HG03565 (cell line): Measurements from ENCODE around the gene CARD14.
"Not testable (repeated sequence)": the region's sequence is repeated elsewhere in the genome, so short reads cannot be mapped to it uniquely, and the experiment has no call there.

Experiments used
- ATAC-seq: cut with Tn5 transposase; IDR thresholded peaks from one replicate; pipeline ENCODE4 v1.9.1; 2021; ENCODE audit warnings: mild to moderate bottlenecking, moderate library complexity; ENCODE audit not compliant: unreplicated experiment

CARD14 gene

GRCh38 chr17:80147035-80147822, 22.6 kb upstream of the CARD14 start, which contains the start of gene EIF4A3:
TSS of gene EIF4A3 (minus strand) at chr17:80147128. CDS start at chr17:80146961, 167 bp downstream.
- peak; percentile 86 for ATAC-seq

GRCh38 chr17:80151333-80151732, 18.5 kb upstream of the CARD14 start:
- ATAC-seq: no peak

DNA sequence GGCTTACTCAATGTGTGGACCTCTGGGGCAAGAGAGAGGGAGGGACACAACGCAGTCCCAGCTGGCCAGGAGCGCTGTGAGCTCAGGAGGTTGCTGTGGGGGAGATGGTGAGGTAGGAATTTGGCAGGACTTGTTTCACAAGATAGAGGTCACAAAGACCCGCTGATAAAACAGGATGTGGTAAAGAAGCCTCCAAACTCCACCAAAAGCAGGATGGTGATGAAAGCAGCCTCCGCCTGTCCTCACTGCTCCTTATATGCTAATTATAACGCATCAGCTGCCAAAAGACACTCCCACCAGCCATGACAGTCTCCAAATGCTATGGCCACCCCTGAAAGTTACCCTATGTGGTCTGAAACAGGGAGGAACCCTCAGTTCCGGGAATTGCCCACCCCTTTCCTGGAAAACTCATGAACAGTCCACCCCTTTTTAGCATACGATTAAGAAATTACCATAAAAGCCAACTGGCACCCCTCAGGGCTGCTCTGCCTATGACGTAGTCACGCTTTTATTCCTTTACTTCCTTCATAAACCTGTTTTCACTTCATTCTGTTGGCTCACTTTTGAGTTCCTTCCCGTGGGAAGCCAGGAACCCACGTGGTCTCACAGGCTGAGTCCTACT, 17.6 kb upstream of the CARD14 start:
- ATAC-seq: no peak

DNA sequence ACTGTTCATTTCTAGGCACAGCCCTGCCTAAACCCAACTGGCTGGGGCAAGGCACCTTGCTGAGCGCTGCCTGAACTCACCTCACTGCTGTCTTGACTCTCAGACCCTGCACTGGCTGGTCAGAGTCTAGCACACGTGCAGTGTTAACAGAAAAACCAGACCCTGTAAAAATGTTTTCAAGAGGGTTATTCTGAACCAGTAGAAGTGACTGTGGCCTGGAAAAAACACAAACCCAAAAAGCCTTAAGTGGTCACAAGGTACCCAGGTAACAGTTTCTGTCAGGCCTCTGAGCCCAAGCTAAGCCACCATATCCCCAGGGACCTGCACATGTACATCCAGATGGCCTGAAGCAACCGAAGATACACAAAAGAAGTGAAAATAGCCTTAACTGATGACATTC, 16.8 kb upstream of the CARD14 start:
- no peak for ATAC-seq

GRCh38 chr17:80154166-80154565, 15.7 kb upstream of the CARD14 start:
- ATAC-seq: no peak

- not testable (repeated sequence) for ATAC-seq
Observed at GRCh38 chr17:80155600-80155999, 14.2 kb upstream of the CARD14 start.

- no peak for ATAC-seq
Observed at GRCh38 chr17:80158846-80159245, 11.0 kb upstream of the CARD14 start.

- ATAC-seq: no peak
Observed at GRCh38 chr17:80160536-80160935, 9.3 kb upstream of the CARD14 start.

DNA sequence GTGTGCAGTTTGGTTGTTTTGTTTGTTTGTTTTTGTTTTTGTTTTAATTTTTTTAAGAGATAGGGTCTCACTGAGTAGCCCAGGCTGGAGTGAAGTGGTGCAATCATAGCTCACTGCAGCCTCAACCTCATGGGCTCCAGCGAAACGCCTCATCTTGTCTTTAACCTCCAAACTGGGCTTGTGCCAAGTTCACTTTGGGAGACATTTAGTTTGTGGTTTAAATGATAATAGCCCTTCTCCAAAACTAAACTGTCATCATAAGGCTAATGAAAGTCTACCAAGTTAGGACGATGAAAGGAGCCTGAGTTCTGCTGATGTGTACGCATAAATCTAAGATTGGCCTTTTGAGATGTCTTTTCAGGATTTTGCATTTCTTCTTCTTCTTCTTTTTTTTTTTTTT, 6.5 kb upstream of the CARD14 start:
- ATAC-seq: no peak

DNA sequence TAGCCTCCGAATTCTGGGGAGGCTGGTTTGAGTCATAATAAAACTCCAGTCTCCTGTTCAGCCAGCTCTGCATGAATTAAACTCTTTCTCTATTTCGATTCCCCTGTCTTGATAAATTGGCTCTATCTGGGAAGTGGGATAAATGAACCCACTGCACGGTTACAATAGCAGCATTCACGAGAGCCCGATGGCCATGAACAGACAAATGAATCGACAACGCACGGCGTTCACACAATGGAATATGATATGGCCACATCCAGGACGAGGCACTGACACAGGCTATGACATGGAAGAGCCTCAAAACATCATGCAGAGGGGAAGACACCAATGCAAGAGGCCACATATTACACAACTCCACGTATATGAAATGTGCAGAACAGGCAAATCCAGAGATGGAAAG, 5.6 kb upstream of the CARD14 start:
- no peak for ATAC-seq

DNA sequence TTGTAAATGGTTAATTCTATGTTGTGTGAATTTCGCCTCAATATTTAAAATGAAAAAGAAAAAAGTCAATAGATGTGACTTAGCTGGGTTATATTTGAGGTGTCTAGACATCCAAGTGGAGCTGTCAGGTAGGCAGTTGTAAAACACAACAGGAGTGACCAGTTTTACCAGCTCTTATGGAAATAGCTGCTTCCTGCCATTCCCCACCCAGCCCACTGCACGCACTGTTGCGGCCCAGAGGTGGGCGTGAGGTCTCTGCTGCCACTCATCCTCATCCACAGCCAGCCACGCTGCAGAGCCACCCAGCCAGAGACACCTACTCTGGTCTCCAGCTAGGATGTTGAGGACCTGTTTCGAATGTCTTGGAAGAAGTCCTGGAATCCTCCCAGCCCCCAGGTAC, 3.4 kb upstream of the CARD14 start:
- no peak for ATAC-seq

DNA sequence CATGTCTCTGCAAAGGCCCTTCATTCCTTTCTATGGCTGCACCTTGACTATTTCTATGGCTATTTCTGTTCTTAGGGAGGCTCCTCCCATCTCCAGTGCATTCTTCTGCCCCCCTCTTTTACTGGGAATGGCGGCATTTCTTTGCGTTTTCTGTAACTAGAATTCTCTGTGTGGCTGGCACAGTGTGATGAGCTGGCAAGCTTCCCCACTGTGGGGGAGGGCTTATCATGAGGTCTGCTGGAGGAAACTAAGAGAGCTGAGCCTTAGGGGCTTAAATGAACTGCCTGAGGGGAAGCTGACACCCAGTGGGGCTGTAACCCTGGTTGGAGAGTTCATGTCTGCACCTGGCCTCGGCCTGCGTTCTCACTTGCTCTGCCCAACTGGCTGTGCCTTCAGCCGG, 1.5 kb upstream of the CARD14 start:
- ATAC-seq: no peak

DNA sequence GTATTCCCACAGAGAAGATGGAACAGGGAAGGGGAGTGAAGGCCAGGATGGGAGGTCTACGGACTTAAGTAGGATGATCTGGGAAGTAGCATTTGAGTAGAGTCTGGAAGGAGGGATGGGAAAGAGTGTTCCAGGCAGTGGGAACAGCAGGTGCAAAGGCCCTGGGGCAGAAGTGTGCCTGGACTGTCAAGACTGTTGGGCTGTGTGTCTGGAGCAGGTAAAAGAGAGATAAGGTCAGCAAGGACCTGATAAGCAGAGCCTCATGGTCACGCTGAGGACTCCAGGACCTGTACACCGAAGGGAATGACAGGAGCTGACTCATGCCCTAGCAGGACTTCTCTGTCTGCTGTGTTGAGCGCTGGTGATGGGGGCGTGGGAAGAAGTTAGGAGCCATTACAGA, 723 bp upstream of the CARD14 start:
- no peak for ATAC-seq

DNA sequence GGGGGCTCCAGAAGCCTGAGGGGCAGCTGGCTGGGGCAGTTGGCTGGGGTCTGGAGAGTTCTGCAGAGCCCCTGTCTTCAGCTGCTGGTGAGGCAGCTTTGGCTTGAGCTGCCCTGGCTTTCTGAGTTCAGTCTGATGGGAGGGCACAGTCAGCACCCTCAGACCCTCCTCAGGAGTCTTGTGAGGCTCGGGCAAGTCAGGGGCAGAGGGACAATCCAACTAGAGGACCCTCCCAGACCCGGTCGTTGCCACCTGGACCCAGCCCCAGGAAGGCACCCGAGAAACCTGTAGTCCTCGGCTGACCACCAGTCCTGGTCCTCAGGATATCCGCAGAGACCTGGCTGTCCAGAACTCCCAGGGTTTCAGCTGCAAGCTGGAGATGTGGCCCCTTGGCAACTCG, 1.9 kb downstream of the CARD14 start:
- ATAC-seq: no peak

DNA sequence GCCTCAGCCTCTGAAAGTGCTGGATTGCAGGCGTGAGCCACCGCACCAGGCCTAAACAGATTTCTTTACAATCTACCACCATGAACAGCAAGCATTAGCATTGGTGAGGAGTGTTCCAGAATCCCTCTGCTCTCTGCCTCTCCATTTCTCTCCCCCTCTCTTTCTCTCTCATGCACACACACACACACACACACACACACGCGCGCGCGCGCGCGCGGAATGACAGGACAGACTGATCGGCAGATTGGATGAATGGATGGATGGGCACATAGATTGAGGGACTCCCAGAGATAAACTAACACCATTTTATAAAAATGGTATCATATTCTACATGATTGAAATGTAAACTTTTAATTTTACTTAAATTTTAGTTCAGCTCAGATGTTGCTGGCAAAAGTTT, 3.3 kb downstream of the CARD14 start:
- ATAC-seq: no peak

DNA sequence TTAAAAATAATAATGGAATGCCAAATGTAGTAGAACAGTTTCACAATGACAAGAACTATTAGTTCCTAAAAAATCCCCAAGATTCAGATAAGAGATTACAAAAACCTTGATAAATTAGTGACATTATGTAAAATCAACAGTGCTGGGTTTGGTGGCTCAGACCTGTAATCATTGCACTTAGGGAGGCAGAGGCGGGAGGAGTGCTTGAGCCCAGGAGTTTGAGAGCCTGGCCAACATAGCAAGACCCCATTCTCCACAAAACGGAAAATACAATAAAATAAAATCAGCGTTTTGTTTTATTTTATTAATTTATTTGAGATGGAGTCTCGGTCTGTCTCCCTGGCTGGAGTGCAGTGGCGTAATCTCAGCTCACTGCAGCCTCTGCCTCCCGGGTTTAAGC, 4.1 kb downstream of the CARD14 start:
- ATAC-seq: no peak

GRCh38 chr17:80176757-80177156, 6.9 kb downstream of the CARD14 start:
- ATAC-seq: no peak

DNA sequence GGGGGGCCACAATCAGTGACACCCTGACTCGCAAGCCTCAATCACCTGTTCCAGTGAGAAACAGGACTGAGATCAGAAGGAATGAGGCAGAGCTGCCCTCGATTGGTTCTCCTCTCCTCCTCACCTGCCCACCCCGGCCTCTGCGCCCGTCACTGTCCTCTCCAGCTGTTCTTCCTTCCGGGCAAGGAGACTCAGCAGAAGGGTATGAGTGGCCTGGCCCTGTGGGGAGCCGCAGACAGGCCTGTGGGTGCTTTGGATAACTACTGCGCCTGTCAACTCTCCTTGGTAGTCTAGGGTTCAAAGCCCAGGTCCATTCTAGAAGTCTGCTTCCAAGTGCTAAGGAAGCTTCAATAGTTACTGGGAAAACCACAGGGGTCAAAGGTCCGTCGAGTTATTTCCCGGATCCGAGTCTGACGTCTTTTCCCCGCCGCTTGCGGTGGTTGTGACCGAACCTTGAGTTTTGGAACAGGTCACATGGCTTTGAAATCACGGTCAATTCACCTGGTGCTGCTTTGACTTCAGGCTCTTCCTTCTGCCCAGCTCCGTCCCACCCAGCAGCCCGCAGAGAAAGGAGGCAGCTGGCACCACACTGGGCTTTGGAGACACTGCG, 8.3 kb downstream of the CARD14 start:
- ATAC-seq: no peak

GRCh38 chr17:80180192-80180591, 10.4 kb downstream of the CARD14 start:
- no peak for ATAC-seq

DNA sequence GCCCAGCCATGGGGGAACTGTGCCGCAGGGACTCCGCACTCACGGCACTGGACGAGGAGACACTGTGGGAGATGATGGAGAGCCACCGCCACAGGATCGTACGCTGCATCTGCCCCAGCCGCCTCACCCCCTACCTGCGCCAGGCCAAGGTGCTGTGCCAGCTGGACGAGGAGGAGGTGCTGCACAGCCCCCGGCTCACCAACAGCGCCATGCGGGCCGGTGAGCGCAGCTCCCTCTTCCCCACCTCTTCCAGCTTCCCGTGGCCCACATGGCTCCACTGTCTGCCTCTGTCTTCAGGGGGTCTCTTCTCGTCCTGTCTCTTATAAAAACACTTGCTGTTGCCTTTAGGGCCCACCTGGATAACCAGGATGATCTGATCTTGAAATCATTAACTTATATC, 11.6 kb downstream of the CARD14 start:
- ATAC-seq: no peak

GRCh38 chr17:80182118-80182844, 12.5 kb downstream of the CARD14 start:
- no peak for ATAC-seq

DNA sequence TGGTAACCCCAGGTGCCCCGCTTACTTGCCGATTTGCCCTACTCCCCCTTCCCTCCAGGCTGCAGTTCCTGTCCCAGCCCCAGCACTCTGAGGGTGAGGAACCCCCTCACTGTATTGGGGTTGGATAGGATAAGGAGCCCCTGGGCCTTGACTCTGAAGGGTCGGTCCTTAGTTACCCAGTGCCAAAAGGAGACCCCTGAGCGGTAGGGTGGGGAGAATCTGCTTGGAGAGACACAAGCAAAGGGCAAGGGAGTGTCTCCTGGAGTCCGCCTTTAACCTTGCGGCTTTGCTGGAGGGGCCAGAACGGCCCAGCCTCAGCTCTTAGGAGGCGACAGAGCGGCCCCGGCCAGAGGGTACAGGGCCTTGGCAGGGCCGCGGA, 13.0 kb downstream of the CARD14 start:
- ATAC-seq: no peak
